Loucy (cell line): ENCODE results near the gene EXD2.

Experiments used
- H2AFZ ChIP-seq: fragments of 200-600 bp; sonication (generic); 2 replicates; pipeline ENCODE4 v1.6.0; 2016; ENCODE audit warnings: antibody characterized with exemption, mild to moderate bottlenecking, low read length, moderate library complexity
- H3F3A ChIP-seq: fragments of 200-600 bp; 2 replicates; pipeline ENCODE4 v1.6.0; 2016; ENCODE audit warnings: antibody characterized with exemption, low read depth, mild to moderate bottlenecking
- H3K27me3 ChIP-seq: fragments of 200-600 bp; sonication (generic); 2 replicates; pipeline ENCODE4 v1.6.1; 2014; ENCODE audit warnings: low read length, mild to moderate bottlenecking; ENCODE audit not compliant: insufficient read depth, poor library complexity, severe bottlenecking
- H3K36me3 ChIP-seq: fragments of 200-600 bp; sonication (generic); 2 replicates; pipeline ENCODE4 v1.6.1; 2016; ENCODE audit warnings: low read length; ENCODE audit not compliant: insufficient read depth
- H3K4me1 ChIP-seq: fragments of 200-600 bp; sonication (generic); 2 replicates; pipeline ENCODE4 v1.5.1; 2014; ENCODE audit warnings: low read length, mild to moderate bottlenecking; ENCODE audit not compliant: insufficient read depth, poor library complexity, severe bottlenecking
- H3K4me2 ChIP-seq: fragments of 200-600 bp; sonication (generic); 2 replicates; pipeline ENCODE4 v1.6.0; 2014; ENCODE audit warnings: antibody characterized with exemption, low read length, low read depth, mild to moderate bottlenecking; ENCODE audit not compliant: poor library complexity, severe bottlenecking
- H3K4me3 ChIP-seq: fragments of 200-600 bp; sonication (generic); 2 replicates; pipeline ENCODE4 v1.5.1; 2014; ENCODE audit warnings: low read length, mild to moderate bottlenecking, mixed read lengths; ENCODE audit not compliant: poor library complexity, severe bottlenecking
- H3K79me2 ChIP-seq: fragments of 200-600 bp; sonication (generic); 2 replicates; pipeline ENCODE4 v1.6.1; 2014; ENCODE audit warnings: low read length; ENCODE audit not compliant: insufficient read depth
- H3K9ac ChIP-seq: fragments of 200-600 bp; sonication (generic); 2 replicates; pipeline ENCODE4 v1.6.0; 2014; ENCODE audit warnings: mild to moderate bottlenecking, low read depth, low read length, moderate library complexity; ENCODE audit not compliant: poor library complexity, severe bottlenecking
- H3K9me2 ChIP-seq: fragments of 200-600 bp; sonication (generic); replicated peaks from 2 replicates; pipeline ENCODE4 v1.6.1; 2016; ENCODE audit warnings: low read depth, low read length, mixed read lengths
- H3K9me3 ChIP-seq: fragments of 200-600 bp; sonication (generic); 2 replicates; pipeline ENCODE4 v1.6.1; 2014; ENCODE audit warnings: mild to moderate bottlenecking, antibody characterized with exemption, low read length, low read depth; ENCODE audit not compliant: insufficient read depth
- H4K20me1 ChIP-seq: fragments of 200-600 bp; sonication (generic); 2 replicates; pipeline ENCODE4 v1.6.0; 2014; ENCODE audit warnings: antibody characterized with exemption, low read length, mild to moderate bottlenecking; ENCODE audit not compliant: insufficient read depth, poor library complexity, severe bottlenecking
- CTCF ChIP-seq: fragments of 200-600 bp; sonication (generic); conservative IDR thresholded peaks from 2 replicates; pipeline ENCODE4 v1.5.1; 2014; ENCODE audit warnings: mild to moderate bottlenecking, antibody characterized with exemption, low read length
- EZH2phosphoT487 ChIP-seq: fragments of 200-600 bp; IDR thresholded peaks from 2 replicates; pipeline ENCODE4 v1.6.1; 2018; ENCODE audit warnings: antibody characterized with exemption, mild to moderate bottlenecking, moderate library complexity, borderline replicate concordance

The EXD2 gene

GRCh38 chr14:69287098-69288010 lies 96.1 kb downstream of the EXD2 start:
- Histone ChIP-seq H3K79me2 (no peaks in the 10 kb centered on the region), H3F3A (no peaks in the 10 kb centered on the region), H3K4me2 (no peak overlapping the region), H3K9me3 (no peaks in the 10 kb centered on the region), H3K4me3 (no peak overlapping the region), H3K9ac (no peak overlapping the region), H3K9me2 (no peaks in the 10 kb centered on the region), H2AFZ (no peak overlapping the region), H3K36me3 (no peaks in the 10 kb centered on the region), H3K4me1 (no peaks in the 10 kb centered on the region), H4K20me1 (no peaks in the 10 kb centered on the region), H3K27me3 (no peaks in the 10 kb centered on the region)
- TF ChIP-seq CTCF (no peak; the same call in none of the 2 replicates), EZH2phosphoT487 (no peak)

DNA sequence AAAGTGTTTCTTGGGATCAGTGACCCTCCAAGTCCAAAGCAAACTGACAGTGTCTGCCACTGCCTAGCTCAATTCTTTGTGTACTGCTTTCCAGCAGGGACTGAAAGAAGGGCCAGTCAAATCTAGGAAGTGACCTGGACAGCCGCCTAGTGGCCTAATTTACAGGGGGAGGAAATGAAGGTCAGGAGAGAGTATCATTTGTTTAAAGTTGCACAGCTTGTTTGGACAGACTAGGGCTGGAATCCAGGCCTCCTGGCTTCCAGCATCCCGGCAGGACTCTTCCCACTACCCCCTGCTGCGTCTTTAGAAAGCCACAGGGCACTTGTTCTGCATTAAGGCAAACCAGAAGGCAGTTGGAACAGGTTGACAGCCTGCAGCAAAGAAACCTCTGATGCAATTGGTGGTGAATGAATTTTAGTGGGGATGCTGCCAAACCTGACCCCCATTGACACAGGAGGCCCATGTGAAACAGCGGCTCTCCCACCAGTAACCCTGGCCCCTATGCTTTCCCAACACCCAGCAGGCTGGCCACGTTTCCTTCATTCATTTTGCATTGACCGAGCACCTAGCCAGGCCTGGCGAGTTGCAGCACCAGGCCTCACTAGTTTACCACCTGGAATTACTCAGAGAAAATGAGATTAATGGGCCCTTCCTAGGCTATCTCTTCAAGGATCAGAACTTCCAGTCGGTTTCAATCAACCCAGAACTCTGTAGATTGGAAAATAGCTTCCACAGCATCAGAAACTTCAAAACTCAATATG lies 96.9 kb downstream of the EXD2 start:
- Histone ChIP-seq H4K20me1 (no peaks in the 10 kb centered on the region), H3F3A (no peaks in the 10 kb centered on the region), H3K9ac (no peak overlapping the region), H3K79me2 (no peaks in the 10 kb centered on the region), H3K4me2 (no peak overlapping the region), H3K9me2 (no peaks in the 10 kb centered on the region), H2AFZ (no peak overlapping the region), H3K4me3 (no peak overlapping the region), H3K4me1 (no peaks in the 10 kb centered on the region), H3K36me3 (no peaks in the 10 kb centered on the region), H3K9me3 (no peaks in the 10 kb centered on the region), H3K27me3 (no peaks in the 10 kb centered on the region)
- TF ChIP-seq CTCF (peak; percentile 33), EZH2phosphoT487 (no peak)

- Histone ChIP-seq H3K27me3 (no peaks in the 10 kb centered on the region), H3K9me3 (no peaks in the 10 kb centered on the region), H4K20me1 (no peaks in the 10 kb centered on the region), H3K9me2 (no peaks in the 10 kb centered on the region), H3K36me3 (no peaks in the 10 kb centered on the region), H3F3A (no peaks in the 10 kb centered on the region), H3K9ac (no peak overlapping the region), H3K4me2 (no peak overlapping the region), H3K4me1 (no peaks in the 10 kb centered on the region), H3K4me3 (no peak overlapping the region), H2AFZ (no peak overlapping the region), H3K79me2 (no peaks in the 10 kb centered on the region)
- TF ChIP-seq EZH2phosphoT487 (no peak), CTCF (no peak)
These were observed 97.8 kb downstream of the EXD2 start for GRCh38 chr14:69288956-69289705.
